ENCODE data around the gene RHCG.

- TF ChIP-seq CTCF (IDR thresholded peaks at IDR 0.05), result no peak
- no peak for TF ChIP-seq POLR2A (IDR thresholded peaks at IDR 0.05)
Measured at GRCh38 chr15:89423981-89424380, 72.4 kb downstream of the RHCG start.

Measured in Peyer's patch (tissue), 4 donors.